Activated CD4-positive, alpha-beta T cell treated with anti-CD3 and anti-CD28 coated beads for 24 hours (primary cell): ENCODE measurements around the gene LBR.

Experiments
- DNase-seq, 2 donors: peaks; one replicate each; pipeline ENCODE4 v3.0.0-alpha.2; 2020; ENCODE audit warnings: low read depth in 2 of 2

The LBR gene

GRCh38 chr1:225446595-225446960, 18.7 kb upstream of the LBR start:
- no peak for DNase-seq

- DNase-seq = no peak
Measured at GRCh38 chr1:225445639-225446594, 18.1 kb upstream of the LBR start.

GRCh38 chr1:225442123-225442505, 14.3 kb upstream of the LBR start:
- DNase-seq = no peak

GRCh38 chr1:225441314-225442122, 13.7 kb upstream of the LBR start:
- no peak for DNase-seq

GRCh38 chr1:225440380-225441221, 12.8 kb upstream of the LBR start:
- DNase-seq = no peak

- DNase-seq = no peak
Measured at GRCh38 chr1:225437710-225438437, 10.0 kb upstream of the LBR start.

GRCh38 chr1:225435957-225436392, 8.1 kb upstream of the LBR start:
- no peak for DNase-seq

- no peak for DNase-seq
Measured at GRCh38 chr1:225435487-225435886, 7.6 kb upstream of the LBR start.

- no peak for DNase-seq
Measured at GRCh38 chr1:225435076-225435475, 7.2 kb upstream of the LBR start.

- DNase-seq = no peak
Measured at GRCh38 chr1:225434046-225434445, 6.2 kb upstream of the LBR start.

- DNase-seq = no peak
Measured at GRCh38 chr1:225431081-225431863, 3.4 kb upstream of the LBR start.

GRCh38 chr1:225430301-225430700, 2.5 kb upstream of the LBR start:
- DNase-seq = no peak

GRCh38 chr1:225428881-225429455, 1.1 kb upstream of the LBR start:
- DNase-seq = no peak

- DNase-seq = peak; percentile 81 to 85
Measured at GRCh38 chr1:225428068-225428880, 436 bp upstream of the LBR start.

- peak in 1 of 2 donors; percentile 20 for DNase-seq
Measured at GRCh38 chr1:225426395-225427234, 1.2 kb downstream of the LBR start.

- no peak for DNase-seq
Measured at GRCh38 chr1:225425201-225425786, 2.5 kb downstream of the LBR start.

GRCh38 chr1:225424562-225425200, 3.2 kb downstream of the LBR start:
- DNase-seq = no peak
